ENCODE measurements around the gene TUBA8.

- no peak for TF ChIP-seq EZH2 (IDR thresholded peaks at IDR 0.05; ENCODE audit: borderline replicate concordance, low read length)
- TF ChIP-seq, protein P1, sequence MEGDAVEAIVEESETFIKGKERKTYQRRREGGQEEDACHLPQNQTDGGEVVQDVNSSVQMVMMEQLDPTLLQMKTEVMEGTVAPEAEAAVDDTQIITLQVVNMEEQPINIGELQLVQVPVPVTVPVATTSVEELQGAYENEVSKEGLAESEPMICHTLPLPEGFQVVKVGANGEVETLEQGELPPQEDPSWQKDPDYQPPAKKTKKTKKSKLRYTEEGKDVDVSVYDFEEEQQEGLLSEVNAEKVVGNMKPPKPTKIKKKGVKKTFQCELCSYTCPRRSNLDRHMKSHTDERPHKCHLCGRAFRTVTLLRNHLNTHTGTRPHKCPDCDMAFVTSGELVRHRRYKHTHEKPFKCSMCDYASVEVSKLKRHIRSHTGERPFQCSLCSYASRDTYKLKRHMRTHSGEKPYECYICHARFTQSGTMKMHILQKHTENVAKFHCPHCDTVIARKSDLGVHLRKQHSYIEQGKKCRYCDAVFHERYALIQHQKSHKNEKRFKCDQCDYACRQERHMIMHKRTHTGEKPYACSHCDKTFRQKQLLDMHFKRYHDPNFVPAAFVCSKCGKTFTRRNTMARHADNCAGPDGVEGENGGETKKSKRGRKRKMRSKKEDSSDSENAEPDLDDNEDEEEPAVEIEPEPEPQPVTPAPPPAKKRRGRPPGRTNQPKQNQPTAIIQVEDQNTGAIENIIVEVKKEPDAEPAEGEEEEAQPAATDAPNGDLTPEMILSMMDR (IDR thresholded peaks at IDR 0.05; ENCODE audit: low read length): no peak
Observed at GRCh38 chr22:18079706-18080233, 30.8 kb upstream of the TUBA8 start.
